Left ventricle myocardium inferior (tissue), 1 donor: ENCODE measurements around the gene ILKAP. TPM values are rescaled to one million over a fixed set of nuclear protein-coding genes. Genes with fewer than 3 reads are reported as not detected.

Source experiments
- DNase-seq: peaks from one replicate; pipeline ENCODE4 v3.0.0-alpha.2; 2020
- H3K27ac ChIP-seq: fragments of 200-600 bp; replicated peaks from 2 replicates; pipeline ENCODE4 v1.8.0; 2021
- H3K27me3 ChIP-seq: fragments of 200-600 bp; 2 replicates; pipeline ENCODE4 v1.8.0; 2021; ENCODE audit warnings: low read depth
- H3K36me3 ChIP-seq: fragments of 200-600 bp; 2 replicates; pipeline ENCODE4 v1.8.0; 2021
- H3K4me1 ChIP-seq: fragments of 200-600 bp; 2 replicates; pipeline ENCODE4 v1.8.0; 2021
- H3K4me3 ChIP-seq: fragments of 200-600 bp; 2 replicates; pipeline ENCODE4 v1.8.0; 2021; ENCODE audit warnings: mild to moderate bottlenecking, moderate library complexity
- H3K9me3 ChIP-seq: fragments of 200-600 bp; replicated peaks from 2 replicates; pipeline ENCODE4 v1.8.0; 2021
- CTCF ChIP-seq: fragments of 200-600 bp; IDR thresholded peaks from 2 replicates; pipeline ENCODE4 v1.8.0; 2021; ENCODE audit warnings: antibody characterized with exemption, mild to moderate bottlenecking, borderline replicate concordance
- intact Hi-C: fragments of 100-400 bp; cut with micrococcal nuclease; formaldehyde crosslinking; loops from one replicate; pipeline ENCODE4 v1.11.0; 2022
- total RNA-seq: library from RNA; stranded (reverse); fragmentation: NEBNext Ultra II Directional; extraction: Animal tissue kit (Norgen Biotek cat#: 25700); gene quantifications from one replicate; pipeline ENCODE4 v1.2.1, GENCODE V29; 2021
- donor health status: DM: no; HTN: yes; CAD: no; lungs with severe emphysema.

Gene ILKAP
- total RNA-seq, 1 donor from 2014 or later: 26.5 TPM

- intact Hi-C loops: no loop called here
- no peak overlapping the region for H3K27ac ChIP-seq
These were observed 21.1 kb downstream of the ILKAP start for GRCh38 chr2:238182362-238182761.

GRCh38 chr2:238180554-238180953, 22.9 kb downstream of the ILKAP start:
- Histone ChIP-seq H3K4me1 (peaks cover 15% of the 10 kb centered on the region), H3K27me3 (no peaks in the 10 kb centered on the region), H3K9me3 (no peaks in the 10 kb centered on the region), H3K4me3 (no peak overlapping the region), H3K27ac (no peak overlapping the region), H3K36me3 (peaks cover 97% of the 10 kb centered on the region)
- TF ChIP-seq CTCF: no peak
- intact Hi-C loops: no loop called here
- no peak for DNase-seq

More at GRCh38 chr2:238182362-238182761, 21.1 kb downstream of the ILKAP start:
- peaks cover 22% of the 10 kb centered on the region for H3K4me1 ChIP-seq
- H3K4me3 ChIP-seq: no peak overlapping the region
- peaks cover 100% of the 10 kb centered on the region for H3K36me3 ChIP-seq
- no peaks in the 10 kb centered on the region for H3K27me3 ChIP-seq
- DNase-seq: no peak
- H3K9me3 ChIP-seq: no peaks in the 10 kb centered on the region
- no peak for TF ChIP-seq CTCF

- no peak for TF ChIP-seq CTCF
- Histone ChIP-seq H3K27me3 (no peaks in the 10 kb centered on the region), H3K27ac (no peak overlapping the region), H3K4me1 (no peaks in the 10 kb centered on the region), H3K4me3 (no peak overlapping the region), H3K36me3 (peaks cover 97% of the 10 kb centered on the region), H3K9me3 (no peaks in the 10 kb centered on the region)
- intact Hi-C loops: no loop called here
- no peak for DNase-seq
These were observed 26.9 kb downstream of the ILKAP start for GRCh38 chr2:238176613-238177012.

GRCh38 chr2:238174701-238175100, 28.8 kb downstream of the ILKAP start:
- H3K36me3 ChIP-seq: peaks cover 96% of the 10 kb centered on the region
- TF ChIP-seq CTCF: no peak
- intact Hi-C loops: no loop called here
- no peaks in the 10 kb centered on the region for H3K9me3 ChIP-seq
- H3K27ac ChIP-seq: no peak overlapping the region
- H3K4me1 ChIP-seq: peaks cover 9% of the 10 kb centered on the region
- H3K27me3 ChIP-seq: no peaks in the 10 kb centered on the region
- no peak overlapping the region for H3K4me3 ChIP-seq
- no peak for DNase-seq

- Histone ChIP-seq H3K27me3 (no peaks in the 10 kb centered on the region), H3K36me3 (peaks cover 96% of the 10 kb centered on the region), H3K27ac (no peak overlapping the region), H3K9me3 (no peaks in the 10 kb centered on the region), H3K4me3 (no peak overlapping the region), H3K4me1 (peaks cover 13% of the 10 kb centered on the region)
- intact Hi-C loops: no loop called here
- no peak for TF ChIP-seq CTCF
- DNase-seq: no peak
These were observed 29.2 kb downstream of the ILKAP start for GRCh38 chr2:238174291-238174690.

GRCh38 chr2:238173692-238174091, 29.8 kb downstream of the ILKAP start:
- no peaks in the 10 kb centered on the region for H3K9me3 ChIP-seq
- peaks cover 19% of the 10 kb centered on the region for H3K4me1 ChIP-seq
- peaks cover 96% of the 10 kb centered on the region for H3K36me3 ChIP-seq
- no peak overlapping the region for H3K27ac ChIP-seq
- DNase-seq: no peak
- TF ChIP-seq CTCF: no peak
- intact Hi-C loops: no loop called here
- H3K4me3 ChIP-seq: no peak overlapping the region
- H3K27me3 ChIP-seq: no peaks in the 10 kb centered on the region
